B cell (primary cell): Measurements from ENCODE around the gene TAX1BP1. TPM values are rescaled to one million over a fixed set of nuclear protein-coding genes. Genes with fewer than 3 reads are reported as not detected.

Source experiments
- ATAC-seq: fragments of 200-7000 bp; cut with Tn5 transposase; one replicate; pipeline ENCODE4 v1.10.0; 2021; ENCODE audit warnings: low read depth, mild to moderate bottlenecking, moderate number of reproducible peaks, moderate library complexity
- CTCF ChIA-PET: fragments of 350-600 bp; sonication (Branson Sonifier 250); formaldehyde crosslinking; loops from one replicate; lab custom pipeline; 2021; ENCODE audit warnings: antibody characterized with exemption, inconsistent platforms; lab: Charles Lee
- POLR2A ChIA-PET: fragments of 350-600 bp; sonication (Branson Sonifier 250); formaldehyde crosslinking; loops from one replicate; lab custom pipeline; 2021; ENCODE audit warnings: antibody characterized with exemption; lab: Charles Lee
- DNase-seq: peaks from one replicate; pipeline ENCODE4 v3.0.0; 2013
- H2AFZ ChIP-seq: 2 replicates; pipeline ENCODE4 v1.6.1; 2012; ENCODE audit warnings: mild to moderate bottlenecking, low read depth, low read length; ENCODE audit not compliant: insufficient read depth, poor library complexity, severe bottlenecking
- H3K27ac ChIP-seq, 2 donors: 1 replicate in 1 of 2; 2 replicates in 1 of 2; pipeline ENCODE4 v1.5.1; 2012 to 2013; ENCODE audit warnings: low read length in 2 of 2, mild to moderate bottlenecking in 2 of 2, moderate library complexity in 1 of 2
- H3K27me3 ChIP-seq, 4 experiments: fragments of 200-600 bp in 1 of 4; sonication (generic) in 1 of 4; replicated peaks in 1 of 4; 1 replicate in 2 of 4; 2 replicates in 2 of 4; pipeline versions ENCODE4 v1.6.1 to v1.7.0; 2013 to 2016; ENCODE audit warnings: low read length in 3 of 4, mild to moderate bottlenecking in 2 of 4, mixed read lengths in 1 of 4, moderate library complexity in 1 of 4; ENCODE audit not compliant: insufficient read depth in 4 of 4, control insufficient read depth in 3 of 4; ENCODE audit errors: control extremely low read depth in 1 of 4
- H3K36me3 ChIP-seq, 2 experiments: replicated peaks in 1 of 2; 1 replicate in 1 of 2; 2 replicates in 1 of 2; pipeline versions ENCODE4 v1.6.1 to v1.7.1; 2013; ENCODE audit warnings: low read length in 1 of 2; ENCODE audit not compliant: insufficient read depth in 2 of 2, control insufficient read depth in 1 of 2; ENCODE audit errors: control extremely low read depth in 1 of 2, extremely low read depth in 1 of 2
- H3K4me1 ChIP-seq, 2 donors: fragments of 200-600 bp in 1 of 2; sonication (generic) in 1 of 2; 1 replicate in 1 of 2; 2 replicates in 1 of 2; pipeline versions ENCODE4 v1.5.1 to v1.6.1; 2013 to 2017; ENCODE audit warnings: low read length in 2 of 2; ENCODE audit not compliant: control insufficient read depth in 2 of 2, insufficient read depth in 2 of 2
- H3K4me2 ChIP-seq: replicated peaks from 2 replicates; pipeline ENCODE3; 2012; ENCODE audit warnings: mild to moderate bottlenecking, low read depth, low read length; ENCODE audit not compliant: poor library complexity, severe bottlenecking
- H3K4me3 ChIP-seq, 5 experiments: fragments of 200-600 bp in 1 of 5; sonication (generic) in 1 of 5; 1 replicate in 3 of 5; 2 replicates in 2 of 5; pipeline versions ENCODE4 v1.5.1 to v1.7.0; 2011 to 2016; ENCODE audit warnings: low read length in 4 of 5, mild to moderate bottlenecking in 4 of 5, low read depth in 2 of 5, control low read depth in 1 of 5, moderate library complexity in 1 of 5; ENCODE audit not compliant: insufficient read depth in 1 of 5; ENCODE audit errors: control extremely low read depth in 1 of 5, extremely low read depth in 1 of 5
- H3K79me2 ChIP-seq: fragments of 200-600 bp; sonication (generic); one replicate; pipeline ENCODE4 v1.6.0; 2016; ENCODE audit warnings: low read length; ENCODE audit not compliant: control insufficient read depth, insufficient read depth
- H3K9ac ChIP-seq: fragments of 200-600 bp; sonication (generic); 2 replicates; pipeline ENCODE4 v1.6.1; 2017; ENCODE audit warnings: mild to moderate bottlenecking, low read length, moderate library complexity
- H3K9me3 ChIP-seq, 3 donors: one replicate each; pipeline versions ENCODE4 v1.6.1 to v1.7.1; 2013; ENCODE audit warnings: low read length in 2 of 3; ENCODE audit not compliant: control insufficient read depth in 2 of 3, insufficient read depth in 1 of 3; ENCODE audit errors: control extremely low read depth in 1 of 3
- H4K20me1 ChIP-seq: 2 replicates; pipeline ENCODE4 v1.6.0; 2012; ENCODE audit warnings: mild to moderate bottlenecking, low read length; ENCODE audit not compliant: insufficient read depth, control insufficient read depth, poor library complexity, severe bottlenecking
- H3K27ac Mint-ChIP-seq: one replicate; pipeline ENCODE4 v1.8.0; 2021; ENCODE audit warnings: mixed read lengths
- H3K27me3 Mint-ChIP-seq: one replicate; pipeline ENCODE4 v1.8.0; 2021; ENCODE audit warnings: mixed read lengths
- H3K4me1 Mint-ChIP-seq: one replicate; pipeline ENCODE4 v1.8.0; 2021; ENCODE audit warnings: mixed read lengths
- H3K4me3 Mint-ChIP-seq: one replicate; pipeline ENCODE4 v1.8.0; 2021; ENCODE audit warnings: mixed read lengths
- H3K9me3 Mint-ChIP-seq: one replicate; pipeline ENCODE4 v1.8.0; 2022; ENCODE audit warnings: mixed read lengths; ENCODE audit not compliant: insufficient read depth
- EZH2 ChIP-seq: IDR thresholded peaks from 2 replicates; pipeline ENCODE4 v1.6.1; 2012; ENCODE audit warnings: borderline replicate concordance, low read depth, mild to moderate bottlenecking, moderate library complexity, low read length; ENCODE audit not compliant: insufficient read depth, poor library complexity, severe bottlenecking
- WGBS: methylation state at CpG from one replicate; pipeline ENCODE4 v1.1.5; 2013; ENCODE audit warnings: missing lambda C conversion rate; ENCODE audit not compliant: insufficient coverage; 5-methylcytosine and 5-hydroxymethylcytosine counted together
- intact Hi-C: fragments of 100-400 bp; cut with micrococcal nuclease; formaldehyde crosslinking; loops from one replicate; pipeline ENCODE4 v1.10.0; 2022
- polyA plus RNA-seq: library from polyadenylated mRNA; depleted of rRNA; stranded (reverse); fragments of >200 nt; gene quantifications from 2 replicates; pipeline ENCODE4 v1.2.3, GENCODE V29; 2012
- total RNA-seq, 2 donors: library from RNA; stranded (reverse); fragments of 120-200 nt in 1 of 2; gene quantifications; 1 replicate in 1 of 2; 2 replicates in 1 of 2; pipeline versions ENCODE4 v1.2.3 to v1.2.4, GENCODE V29; 2013 to 2022
- TF ChIP-seq, protein P1 (sequence below): fragments of 200-600 bp; IDR thresholded peaks from one replicate; pipeline ENCODE4 v1.8.0; 2022; ENCODE audit warnings: antibody characterized with exemption, mild to moderate bottlenecking

TAX1BP1 gene
- total and polyA plus RNA-seq, 2 donors (not counting 1 experiment from before 2014, with no cell fraction given), result 43.1 to 104 TPM

DNA sequence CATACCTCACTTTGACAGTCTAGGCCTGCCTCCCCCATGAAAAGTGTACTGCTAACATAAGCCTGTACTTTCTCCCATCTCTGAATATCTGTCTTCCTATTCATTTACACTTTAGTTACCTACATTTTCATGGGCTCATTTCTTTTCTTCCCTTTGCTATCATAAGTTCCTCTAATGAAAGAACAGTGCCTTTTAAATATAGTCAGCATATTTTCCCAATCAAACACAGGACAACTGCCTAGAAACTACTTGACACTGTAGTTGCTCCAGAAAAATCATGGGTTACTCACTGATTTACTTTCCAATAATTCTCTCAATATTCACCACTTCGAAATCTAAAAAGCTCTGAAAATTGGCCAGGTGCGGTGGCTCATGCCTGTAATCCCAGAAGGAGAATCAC lies 2.8 kb upstream of the TAX1BP1 start:
- Histone ChIP-seq H3K79me2 (peaks cover 15% of the 10 kb centered on the region), H3K27me3 (no peaks in the 10 kb centered on the region), H3K27ac (no peak overlapping the region), H3K36me3 (no peaks in the 10 kb centered on the region), H3K4me2 (no peak overlapping the region), H3K9me3 (no peaks in the 10 kb centered on the region), H3K9ac (no peak overlapping the region), H4K20me1 (peaks cover 11% of the 10 kb centered on the region), H2AFZ (no peak overlapping the region), H3K4me1 (peaks cover 13 to 14% of the 10 kb centered on the region in 2 donors), H3K4me3 (no peak overlapping the region)
- Mint-ChIP-seq H3K27me3 (no peaks in the 10 kb centered on the region), H3K27ac (no peak overlapping the region), H3K4me1 (peaks cover 20% of the 10 kb centered on the region), H3K9me3 (no peaks in the 10 kb centered on the region), H3K4me3 (no peak overlapping the region)
- intact Hi-C loops, result no loop called here
- CTCF ChIA-PET, result no interaction called here
- DNase-seq, result no peak
- 100% methylated on average over 2 of the region's 2 CpGs for WGBS
- ATAC-seq, result no peak
- TF ChIP-seq, protein P1, sequence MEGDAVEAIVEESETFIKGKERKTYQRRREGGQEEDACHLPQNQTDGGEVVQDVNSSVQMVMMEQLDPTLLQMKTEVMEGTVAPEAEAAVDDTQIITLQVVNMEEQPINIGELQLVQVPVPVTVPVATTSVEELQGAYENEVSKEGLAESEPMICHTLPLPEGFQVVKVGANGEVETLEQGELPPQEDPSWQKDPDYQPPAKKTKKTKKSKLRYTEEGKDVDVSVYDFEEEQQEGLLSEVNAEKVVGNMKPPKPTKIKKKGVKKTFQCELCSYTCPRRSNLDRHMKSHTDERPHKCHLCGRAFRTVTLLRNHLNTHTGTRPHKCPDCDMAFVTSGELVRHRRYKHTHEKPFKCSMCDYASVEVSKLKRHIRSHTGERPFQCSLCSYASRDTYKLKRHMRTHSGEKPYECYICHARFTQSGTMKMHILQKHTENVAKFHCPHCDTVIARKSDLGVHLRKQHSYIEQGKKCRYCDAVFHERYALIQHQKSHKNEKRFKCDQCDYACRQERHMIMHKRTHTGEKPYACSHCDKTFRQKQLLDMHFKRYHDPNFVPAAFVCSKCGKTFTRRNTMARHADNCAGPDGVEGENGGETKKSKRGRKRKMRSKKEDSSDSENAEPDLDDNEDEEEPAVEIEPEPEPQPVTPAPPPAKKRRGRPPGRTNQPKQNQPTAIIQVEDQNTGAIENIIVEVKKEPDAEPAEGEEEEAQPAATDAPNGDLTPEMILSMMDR, result no peak
- no peak for TF ChIP-seq EZH2
- POLR2A ChIA-PET, result no interaction called here

DNA sequence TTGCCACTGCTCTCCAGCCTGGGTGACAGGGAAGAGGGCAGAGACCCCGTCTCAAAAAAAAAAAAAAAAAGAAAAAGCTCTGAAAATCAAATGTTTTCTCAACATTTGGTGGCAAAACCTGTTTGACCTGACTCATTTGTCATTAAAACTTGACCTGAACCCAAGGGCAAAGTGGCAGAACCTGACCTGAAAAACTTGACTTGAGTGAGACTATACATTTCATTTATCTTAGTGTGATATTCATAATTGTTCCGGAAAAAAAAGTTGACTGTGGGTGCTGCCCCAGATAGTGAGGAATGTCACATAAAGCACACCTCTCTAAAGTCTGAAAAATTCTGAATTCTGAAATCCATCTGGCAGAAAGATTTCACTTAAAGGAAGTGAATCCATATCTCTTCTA lies 2.3 kb upstream of the TAX1BP1 start:
- no CpG with 5 or more reads among the region's 2 CpGs for WGBS
- no peaks in the 10 kb centered on the region for H3K36me3 ChIP-seq
- H3K4me3 ChIP-seq, result no peak overlapping the region
- no peak for TF ChIP-seq EZH2
- TF ChIP-seq, protein P1, result no peak
- no peaks in the 10 kb centered on the region for H3K9me3 ChIP-seq
- H3K4me1 ChIP-seq, result peaks cover 13 to 14% of the 10 kb centered on the region in 2 donors
- Mint-ChIP-seq H3K27ac (no peak overlapping the region), H3K27me3 (no peaks in the 10 kb centered on the region), H3K9me3 (no peaks in the 10 kb centered on the region), H3K4me1 (peaks cover 24% of the 10 kb centered on the region), H3K4me3 (no peak overlapping the region)
- CTCF ChIA-PET, result no interaction called here
- H2AFZ ChIP-seq, result no peak overlapping the region
- H3K4me2 ChIP-seq, result no peak overlapping the region
- H3K27ac ChIP-seq, result no peak overlapping the region
- H4K20me1 ChIP-seq, result peaks cover 11% of the 10 kb centered on the region
- H3K79me2 ChIP-seq, result peaks cover 19% of the 10 kb centered on the region
- DNase-seq (no peak), ATAC-seq (no peak)
- H3K9ac ChIP-seq, result no peak overlapping the region
- intact Hi-C loops, result no loop called here
- POLR2A ChIA-PET, result no interaction called here
- no peaks in the 10 kb centered on the region for H3K27me3 ChIP-seq
